ENCODE data around the gene CD160. TPM values are rescaled to one million over a fixed set of nuclear protein-coding genes. Genes with fewer than 3 reads are reported as not detected.
"Not testable (repeated sequence)": the region's sequence is repeated elsewhere in the genome, so short reads cannot be mapped to it uniquely, and the experiment has no call there.

CD160 gene
- total RNA-seq, 1 donor from 2014 or later: 0.93 TPM

GRCh38 chr1:145758116-145758515, 38.8 kb downstream of the CD160 start:
- H3K9me3 ChIP-seq: no peaks in the 10 kb centered on the region
- H3K27ac ChIP-seq: no peak overlapping the region
- no peak for TF ChIP-seq CTCF (IDR thresholded peaks at IDR 0.05)
- H3K36me3 ChIP-seq: peaks cover 38% of the 10 kb centered on the region
- no peak for DNase-seq
- intact Hi-C loops (cut with DNase I): no loop called here
- H3K4me3 ChIP-seq: no peak overlapping the region
- no peaks in the 10 kb centered on the region for H3K27me3 ChIP-seq
- H3K4me1 ChIP-seq: no peaks in the 10 kb centered on the region
- no peak for ATAC-seq

GRCh38 chr1:145758575-145758974, 39.3 kb downstream of the CD160 start:
- no peaks in the 10 kb centered on the region for H3K27me3 ChIP-seq
- DNase-seq (no peak), ATAC-seq (no peak)
- H3K36me3 ChIP-seq: peaks cover 33% of the 10 kb centered on the region
- no peak overlapping the region for H3K27ac ChIP-seq
- intact Hi-C loops (cut with DNase I): no loop called here
- H3K4me3 ChIP-seq: no peak overlapping the region
- H3K4me1 ChIP-seq: no peaks in the 10 kb centered on the region
- H3K9me3 ChIP-seq: no peaks in the 10 kb centered on the region
- no peak for TF ChIP-seq CTCF (IDR thresholded peaks at IDR 0.05)

GRCh38 chr1:145759721-145760120, 40.4 kb downstream of the CD160 start:
- H3K4me1 ChIP-seq: no peaks in the 10 kb centered on the region
- no peak for ATAC-seq
- H3K9me3 ChIP-seq: no peaks in the 10 kb centered on the region
- H3K27ac ChIP-seq: no peak overlapping the region
- H3K4me3 ChIP-seq: no peak overlapping the region
- H3K36me3 ChIP-seq: peaks cover 29% of the 10 kb centered on the region
- no peaks in the 10 kb centered on the region for H3K27me3 ChIP-seq
- no peak for DNase-seq
- intact Hi-C loops (cut with DNase I): no loop called here
- no peak for TF ChIP-seq CTCF (IDR thresholded peaks at IDR 0.05)

GRCh38 chr1:145760395-145760949, 41.2 kb downstream of the CD160 start:
- H3K4me3 ChIP-seq; H3K27ac ChIP-seq; ATAC-seq; intact Hi-C loops (cut with DNase I); H3K9me3 ChIP-seq; H3K27me3 ChIP-seq; DNase-seq; H3K4me1 ChIP-seq: not testable (repeated sequence)
- peaks cover 29% of the 10 kb centered on the region for H3K36me3 ChIP-seq

- H3K4me1 ChIP-seq; DNase-seq; H3K4me3 ChIP-seq; H3K27me3 ChIP-seq; intact Hi-C loops (cut with DNase I); H3K9me3 ChIP-seq; ATAC-seq; H3K27ac ChIP-seq: not testable (repeated sequence)
- peaks cover 22% of the 10 kb centered on the region for H3K36me3 ChIP-seq
Observed at GRCh38 chr1:145761498-145761897, 42.2 kb downstream of the CD160 start.

GRCh38 chr1:145762001-145762400, 42.7 kb downstream of the CD160 start:
- H3K9me3 ChIP-seq; H3K27me3 ChIP-seq; H3K4me3 ChIP-seq; ATAC-seq; H3K27ac ChIP-seq; intact Hi-C loops (cut with DNase I); DNase-seq; H3K4me1 ChIP-seq: not testable (repeated sequence)
- H3K36me3 ChIP-seq: peaks cover 22% of the 10 kb centered on the region

- H3K9me3 ChIP-seq; H3K36me3 ChIP-seq; H3K4me3 ChIP-seq; H3K4me1 ChIP-seq; DNase-seq; intact Hi-C loops (cut with DNase I); ATAC-seq; H3K27ac ChIP-seq; H3K27me3 ChIP-seq: not testable (repeated sequence)
Observed at GRCh38 chr1:145764231-145764940, 45.1 kb downstream of the CD160 start.

GRCh38 chr1:145765127-145765526, 45.8 kb downstream of the CD160 start:
- H3K4me1 ChIP-seq; H3K27me3 ChIP-seq; H3K9me3 ChIP-seq; DNase-seq; ATAC-seq; H3K27ac ChIP-seq; intact Hi-C loops (cut with DNase I); H3K4me3 ChIP-seq: not testable (repeated sequence)
- peaks cover 14% of the 10 kb centered on the region for H3K36me3 ChIP-seq

- H3K27me3 ChIP-seq; ATAC-seq; H3K4me1 ChIP-seq; H3K4me3 ChIP-seq; intact Hi-C loops (cut with DNase I); H3K9me3 ChIP-seq; H3K27ac ChIP-seq; DNase-seq: not testable (repeated sequence)
- H3K36me3 ChIP-seq: peaks cover 21% of the 10 kb centered on the region
Observed at GRCh38 chr1:145765585-145766360, 46.5 kb downstream of the CD160 start.

- H3K9me3 ChIP-seq; H3K4me3 ChIP-seq; H3K27me3 ChIP-seq; H3K27ac ChIP-seq; H3K4me1 ChIP-seq; intact Hi-C loops (cut with DNase I); ATAC-seq; DNase-seq: not testable (repeated sequence)
- H3K36me3 ChIP-seq: peaks cover 23% of the 10 kb centered on the region
Observed at GRCh38 chr1:145766926-145767325, 47.6 kb downstream of the CD160 start.

GRCh38 chr1:145768004-145768403, 48.7 kb downstream of the CD160 start:
- H3K9me3 ChIP-seq; H3K4me1 ChIP-seq; H3K27me3 ChIP-seq; intact Hi-C loops (cut with DNase I); H3K4me3 ChIP-seq; DNase-seq; H3K27ac ChIP-seq: not testable (repeated sequence)
- peak; percentile 27 for ATAC-seq
- H3K36me3 ChIP-seq: peaks cover 23% of the 10 kb centered on the region

All from upper lobe of right lung (tissue), 1 donor.